IMR-90 (cell line): ENCODE data around the gene EDN3.

Source experiments
- NFE2L2 ChIP-seq: fragments of 150-350 bp; IDR thresholded peaks from 2 replicates; pipeline ENCODE4 v1.6.1; 2016; ENCODE audit warnings: low read depth, mild to moderate bottlenecking, low read length
- POLR2A ChIP-seq: IDR thresholded peaks from 2 replicates; pipeline ENCODE4 v1.6.1; 2012; ENCODE audit warnings: mild to moderate bottlenecking, low read depth, low read length
- RCOR1 ChIP-seq: IDR thresholded peaks from 2 replicates; pipeline ENCODE4 v1.6.1; 2012; ENCODE audit warnings: mild to moderate bottlenecking, low read length, improper control_type of control experiment; ENCODE audit not compliant: insufficient replicate concordance
- SMC3 ChIP-seq: fragments of 150-350 bp; IDR thresholded peaks from 2 replicates; pipeline ENCODE4 v1.6.1; 2016; ENCODE audit warnings: low read depth, mild to moderate bottlenecking, antibody characterized with exemption, low read length, moderate library complexity
- TF ChIP-seq, protein P1 (sequence below): fragments of 150-350 bp; IDR thresholded peaks from 2 replicates; pipeline ENCODE4 v1.6.1; 2017; ENCODE audit warnings: mild to moderate bottlenecking, antibody characterized with exemption, low read length, low read depth
- TF ChIP-seq, protein P2 (sequence below): conservative IDR thresholded peaks from 2 replicates; pipeline ENCODE4 v1.5.1; 2012; ENCODE audit warnings: mild to moderate bottlenecking, low read depth, low read length, improper control_type of control experiment

DNA sequence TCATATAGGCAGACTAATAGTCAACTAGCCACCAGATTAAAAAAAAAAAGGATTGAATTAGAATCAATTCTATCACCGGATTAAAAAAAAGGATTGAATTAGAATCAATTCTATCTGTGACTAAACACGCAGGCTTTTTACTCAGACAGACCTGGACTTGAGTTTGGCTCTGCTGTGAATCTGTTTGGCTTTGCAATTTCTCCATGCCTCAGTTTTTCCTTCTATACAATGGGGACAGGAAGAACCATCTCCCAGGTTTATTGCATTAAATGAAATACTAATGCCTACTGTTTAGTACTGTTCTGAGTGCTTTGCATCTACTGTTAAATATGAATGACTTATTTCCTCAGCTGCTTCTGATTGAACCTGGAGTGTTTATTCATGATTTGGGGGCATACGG, 30.0 kb upstream of the EDN3 start:
- TF ChIP-seq, protein P1, sequence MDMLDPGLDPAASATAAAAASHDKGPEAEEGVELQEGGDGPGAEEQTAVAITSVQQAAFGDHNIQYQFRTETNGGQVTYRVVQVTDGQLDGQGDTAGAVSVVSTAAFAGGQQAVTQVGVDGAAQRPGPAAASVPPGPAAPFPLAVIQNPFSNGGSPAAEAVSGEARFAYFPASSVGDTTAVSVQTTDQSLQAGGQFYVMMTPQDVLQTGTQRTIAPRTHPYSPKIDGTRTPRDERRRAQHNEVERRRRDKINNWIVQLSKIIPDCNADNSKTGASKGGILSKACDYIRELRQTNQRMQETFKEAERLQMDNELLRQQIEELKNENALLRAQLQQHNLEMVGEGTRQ, result no peak
- TF ChIP-seq, protein P2, sequence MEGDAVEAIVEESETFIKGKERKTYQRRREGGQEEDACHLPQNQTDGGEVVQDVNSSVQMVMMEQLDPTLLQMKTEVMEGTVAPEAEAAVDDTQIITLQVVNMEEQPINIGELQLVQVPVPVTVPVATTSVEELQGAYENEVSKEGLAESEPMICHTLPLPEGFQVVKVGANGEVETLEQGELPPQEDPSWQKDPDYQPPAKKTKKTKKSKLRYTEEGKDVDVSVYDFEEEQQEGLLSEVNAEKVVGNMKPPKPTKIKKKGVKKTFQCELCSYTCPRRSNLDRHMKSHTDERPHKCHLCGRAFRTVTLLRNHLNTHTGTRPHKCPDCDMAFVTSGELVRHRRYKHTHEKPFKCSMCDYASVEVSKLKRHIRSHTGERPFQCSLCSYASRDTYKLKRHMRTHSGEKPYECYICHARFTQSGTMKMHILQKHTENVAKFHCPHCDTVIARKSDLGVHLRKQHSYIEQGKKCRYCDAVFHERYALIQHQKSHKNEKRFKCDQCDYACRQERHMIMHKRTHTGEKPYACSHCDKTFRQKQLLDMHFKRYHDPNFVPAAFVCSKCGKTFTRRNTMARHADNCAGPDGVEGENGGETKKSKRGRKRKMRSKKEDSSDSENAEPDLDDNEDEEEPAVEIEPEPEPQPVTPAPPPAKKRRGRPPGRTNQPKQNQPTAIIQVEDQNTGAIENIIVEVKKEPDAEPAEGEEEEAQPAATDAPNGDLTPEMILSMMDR, result no peak
- TF ChIP-seq POLR2A, result no peak
- TF ChIP-seq SMC3, result no peak
- no peak for TF ChIP-seq RCOR1
- TF ChIP-seq NFE2L2, result no peak
